Fibroblast of mammary gland (primary cell): ENCODE measurements around the gene COX19.

Experiments
- DNase-seq: peaks from one replicate; pipeline ENCODE4 v3.0.0-alpha.2; 2010; ENCODE audit warnings: low read depth
- H3K4me3 ChIP-seq: 2 replicates; pipeline ENCODE4 v1.5.1; 2011; ENCODE audit warnings: low read depth, mild to moderate bottlenecking, low read length, moderate library complexity; ENCODE audit not compliant: control insufficient read depth
- CTCF ChIP-seq: conservative IDR thresholded peaks from 2 replicates; pipeline ENCODE4 v1.5.1; 2011; ENCODE audit warnings: low read depth, low read length, inconsistent platforms; ENCODE audit not compliant: control insufficient read depth, insufficient read depth

COX19 gene

GRCh38 chr7:1020849-1021251 lies 45.5 kb upstream of the COX19 start:
- DNase-seq, result no peak
- H3K4me3 ChIP-seq, result no peak overlapping the region
- TF ChIP-seq CTCF, result peak; percentile 2

DNA sequence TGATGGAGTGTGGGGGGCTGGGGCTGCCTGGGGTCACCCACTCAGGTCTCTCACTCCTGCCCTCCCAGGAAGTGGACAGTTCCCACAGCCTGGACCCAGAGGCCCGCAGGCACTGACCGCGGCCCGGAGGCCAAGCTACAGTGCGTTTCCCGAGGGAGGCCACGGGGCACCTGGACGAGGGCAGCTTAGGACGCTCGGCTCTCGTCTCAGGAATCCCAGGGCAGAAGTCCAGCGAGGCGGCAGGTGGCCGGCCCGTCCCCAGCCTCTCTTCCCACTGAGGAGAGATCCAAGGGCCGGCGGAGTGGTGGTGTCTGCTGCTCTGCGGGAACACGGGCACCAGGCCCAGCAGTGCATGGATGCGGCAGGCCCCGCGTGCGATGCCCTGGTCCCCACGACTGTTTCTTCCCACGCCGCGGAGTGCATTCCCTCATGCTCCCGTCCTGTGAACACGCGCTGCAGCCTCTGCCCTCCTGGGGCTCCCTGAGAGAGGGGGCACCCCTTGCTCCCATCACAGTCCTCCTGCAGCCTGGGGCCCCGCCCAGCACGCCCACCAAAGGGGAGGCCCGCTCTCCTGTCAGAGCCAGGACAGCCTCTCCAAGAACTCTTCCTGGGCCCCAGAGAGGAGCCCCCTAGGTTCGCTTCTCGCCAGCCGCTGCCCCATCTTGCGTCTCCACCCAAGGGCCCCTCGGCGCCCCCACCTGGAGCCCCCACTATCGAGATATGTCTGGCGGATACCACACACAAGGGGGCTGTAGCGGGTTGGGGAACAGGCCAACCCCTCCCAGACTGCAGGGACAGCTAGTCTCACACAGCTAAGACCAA lies 44.7 kb upstream of the COX19 start:
- no peak overlapping the region for H3K4me3 ChIP-seq
- no peak for TF ChIP-seq CTCF
- DNase-seq, result no peak

GRCh38 chr7:1019255-1019785 lies 44.0 kb upstream of the COX19 start:
- DNase-seq, result no peak
- TF ChIP-seq CTCF, result no peak
- H3K4me3 ChIP-seq, result no peak overlapping the region

GRCh38 chr7:1018334-1018695 lies 43.0 kb upstream of the COX19 start:
- no peak for DNase-seq
- H3K4me3 ChIP-seq, result no peak overlapping the region
- no peak for TF ChIP-seq CTCF

DNA sequence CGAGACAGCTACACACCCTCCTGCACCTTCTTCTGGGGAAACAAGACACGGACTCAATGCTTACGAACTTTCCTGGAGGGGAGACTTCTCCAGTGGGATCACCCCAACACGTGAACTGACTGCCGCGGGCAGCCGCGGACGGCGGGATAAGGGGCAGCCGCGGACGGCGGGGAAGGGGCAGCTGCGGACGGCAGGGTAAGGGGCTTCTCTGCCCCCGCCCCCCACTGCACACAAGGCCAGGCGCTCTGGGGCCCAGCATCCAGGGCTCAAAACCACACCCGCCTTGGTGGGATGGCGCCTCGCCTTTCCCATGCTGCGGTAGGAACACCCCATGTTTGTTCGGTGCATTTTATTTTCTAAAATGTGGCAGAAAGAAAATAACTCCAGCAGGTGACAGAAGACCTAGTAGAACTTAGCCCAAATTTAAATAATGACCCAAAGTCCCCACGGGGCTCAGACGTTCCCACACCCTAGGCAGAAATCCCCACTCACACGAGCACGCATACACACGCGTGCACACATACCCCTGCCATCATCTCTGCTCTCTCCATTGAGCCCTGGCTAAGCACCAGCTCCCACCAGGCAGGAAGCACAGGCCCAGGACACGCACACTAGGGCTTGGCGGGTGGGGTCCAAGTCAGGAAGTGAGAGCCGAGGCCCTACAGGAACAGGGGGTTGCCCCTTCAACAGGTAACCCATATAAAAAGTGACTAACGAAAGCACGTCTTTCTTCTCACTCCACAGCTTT lies 42.4 kb upstream of the COX19 start:
- no peak for TF ChIP-seq CTCF
- no peak for DNase-seq
- H3K4me3 ChIP-seq, result no peak overlapping the region

GRCh38 chr7:1016577-1017531 lies 41.5 kb upstream of the COX19 start:
- no peak overlapping the region for H3K4me3 ChIP-seq
- no peak for DNase-seq
- TF ChIP-seq CTCF, result no peak
